G401 (cell line): ENCODE data around the gene TRABD2B. TPM values are rescaled to one million over a fixed set of nuclear protein-coding genes. Genes with fewer than 3 reads are reported as not detected.

Experiments used
- DNase-seq: peaks from one replicate; pipeline ENCODE4 v3.0.0-alpha.2; 2015; ENCODE audit warnings: low spot score
- in situ Hi-C: cut with HindIII; loops from 2 replicates; pipeline ENCODE4 v1.10.0; 2016; ENCODE audit warnings: low sequenced_read_pairs, mixed read lengths
- total RNA-seq: library from RNA; depleted of rRNA; stranded (reverse); fragments of >200 nt; shearing (Covaris generic); gene quantifications from 2 replicates; pipeline ENCODE4 v1.2.3, GENCODE V29; 2014

TRABD2B gene
- total RNA-seq, 1 experiment from 2014 or later: not detected

DNA sequence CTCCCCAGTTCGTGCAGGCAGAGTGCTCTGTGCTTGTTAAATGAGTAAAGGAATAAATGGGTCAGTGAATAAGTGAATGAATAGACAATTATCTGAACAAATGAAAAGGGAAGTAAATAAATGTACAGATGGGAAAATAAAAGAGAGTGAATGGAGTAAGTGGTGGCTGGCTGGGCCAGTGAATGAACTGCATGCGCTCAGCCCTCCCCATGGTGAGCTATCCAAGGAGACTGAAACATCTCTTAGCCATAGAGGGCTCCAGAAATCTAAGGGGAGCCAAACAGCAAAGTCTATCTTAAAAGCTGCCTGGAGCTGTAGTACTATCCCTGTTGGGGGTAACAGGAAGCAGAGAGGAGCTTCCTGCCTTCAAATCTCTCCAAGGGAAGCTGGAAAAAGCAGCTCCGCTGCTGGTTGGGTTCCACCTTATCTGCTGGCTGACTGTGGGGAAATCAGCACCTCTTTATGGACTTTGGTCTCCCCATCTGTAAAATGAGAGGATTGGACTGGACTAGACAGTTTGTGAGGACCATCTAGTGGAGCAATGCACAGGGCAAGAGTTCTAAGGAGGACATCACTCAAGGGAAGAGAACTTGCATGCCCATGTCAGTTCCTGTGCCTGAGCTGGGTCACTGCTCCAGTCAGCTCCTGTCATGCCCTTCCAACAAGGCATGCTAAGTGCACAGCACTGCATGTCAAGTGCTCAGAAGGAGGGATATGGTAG, 77.9 kb downstream of the TRABD2B start:
- DNase-seq: no peak
- in situ Hi-C loops: no loop called here

GRCh38 chr1:47918257-47918867, 78.8 kb downstream of the TRABD2B start:
- in situ Hi-C loops: no loop called here
- DNase-seq: no peak

DNA sequence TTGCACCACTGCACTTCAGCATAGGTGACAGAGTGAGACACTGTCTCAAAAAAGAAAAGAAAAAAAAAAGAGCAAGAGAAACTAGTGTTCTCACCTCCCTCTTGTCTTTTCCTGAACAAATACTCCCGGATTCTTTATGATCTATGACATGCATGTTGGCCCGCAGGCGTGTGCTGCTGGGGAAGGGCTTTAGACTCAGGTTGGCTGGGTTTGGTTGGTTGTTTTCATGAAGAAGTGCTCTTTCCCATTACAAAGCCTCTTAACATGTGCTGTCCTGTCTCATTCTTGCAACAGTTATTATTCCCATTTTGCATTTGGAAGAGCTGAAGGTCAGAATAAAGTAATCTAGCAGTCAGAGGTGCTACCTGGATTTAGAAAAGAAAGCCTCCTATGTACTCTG, 79.5 kb downstream of the TRABD2B start:
- no peak for DNase-seq
- in situ Hi-C loops: no loop called here

DNA sequence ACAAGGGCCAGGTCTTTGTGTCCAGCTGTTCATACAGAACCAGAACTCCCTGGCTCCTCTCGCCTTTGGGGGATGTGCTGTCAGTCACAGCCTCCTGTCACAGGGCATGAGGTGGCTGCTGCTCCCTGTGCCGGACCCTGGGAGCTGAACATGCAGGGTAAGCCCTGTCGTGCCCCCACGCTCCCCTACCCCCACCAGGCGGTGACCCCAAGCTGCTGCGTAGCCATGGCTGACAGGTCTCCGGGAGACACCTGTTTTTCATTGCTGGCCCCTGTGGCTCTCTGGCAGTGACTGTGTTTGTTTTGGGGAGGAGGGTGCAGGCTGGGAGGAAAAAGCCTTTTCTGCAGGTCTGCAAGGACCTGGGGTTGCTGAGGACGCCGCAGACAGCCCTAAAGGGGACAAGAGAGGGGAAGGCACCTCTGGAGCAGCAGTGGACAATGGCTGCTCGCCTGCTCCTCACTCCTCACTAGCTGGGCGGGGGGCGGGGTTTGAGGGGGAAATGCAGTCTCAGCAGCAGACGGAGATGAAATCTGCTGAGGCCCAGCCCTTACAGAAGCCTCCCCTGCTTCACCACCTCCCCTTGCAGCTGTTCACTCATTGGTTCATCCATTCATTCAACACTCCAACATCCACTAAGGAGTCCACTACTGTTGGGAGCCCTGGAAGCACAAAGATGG, 81.4 kb downstream of the TRABD2B start:
- no peak for DNase-seq

GRCh38 chr1:47914952-47915676, 82.1 kb downstream of the TRABD2B start:
- in situ Hi-C loops: no loop called here

More for the DNA sequence above, 81.4 kb downstream of the TRABD2B start:
- in situ Hi-C loops: no loop called here

GRCh38 chr1:47914218-47914938, 82.8 kb downstream of the TRABD2B start:
- in situ Hi-C loops: no loop called here
- DNase-seq: no peak

More at GRCh38 chr1:47914952-47915676, 82.1 kb downstream of the TRABD2B start:
- DNase-seq: no peak

GRCh38 chr1:47913225-47913823, 83.9 kb downstream of the TRABD2B start:
- DNase-seq: no peak
- in situ Hi-C loops: no loop called here

DNA sequence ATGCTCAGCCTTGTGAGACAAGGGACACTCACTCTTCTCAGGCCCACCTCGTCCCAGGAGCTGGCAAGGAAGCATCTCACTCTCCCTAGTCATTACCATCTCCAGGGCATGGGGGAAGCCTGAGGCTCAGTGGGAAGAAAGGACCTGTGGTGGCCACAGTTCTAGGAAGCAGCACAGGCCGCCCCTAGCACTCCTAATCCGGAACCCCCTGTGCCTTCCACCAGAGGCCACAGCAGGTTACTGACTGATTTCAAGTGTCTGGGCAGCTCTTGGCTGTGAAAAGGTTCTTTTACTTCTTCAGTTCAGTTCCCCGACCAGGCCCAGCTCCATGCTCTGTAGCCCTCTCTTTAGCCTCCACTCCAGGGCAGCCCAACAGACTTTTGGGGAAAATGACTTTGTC, 84.4 kb downstream of the TRABD2B start:
- in situ Hi-C loops: no loop called here
- DNase-seq: no peak

DNA sequence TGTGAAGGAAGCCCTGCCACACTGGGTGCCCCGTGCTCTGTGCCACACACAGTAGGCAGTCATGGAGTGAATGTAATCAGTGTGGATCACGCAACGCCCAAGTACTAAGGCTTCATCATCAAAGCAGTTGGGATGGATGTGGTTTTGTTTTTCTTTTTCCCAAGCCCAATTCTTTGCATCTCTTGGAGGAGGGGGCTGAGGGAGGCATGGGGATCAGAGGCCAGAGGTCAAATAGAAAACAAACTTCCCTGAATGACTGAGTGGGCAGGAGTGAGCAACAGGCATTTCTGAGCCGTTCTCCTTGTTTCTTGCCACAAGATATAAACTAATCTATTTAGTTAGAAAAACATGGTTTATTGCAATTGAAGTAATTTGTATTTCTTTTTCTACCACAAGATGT, 85.3 kb downstream of the TRABD2B start:
- in situ Hi-C loops: no loop called here

DNA sequence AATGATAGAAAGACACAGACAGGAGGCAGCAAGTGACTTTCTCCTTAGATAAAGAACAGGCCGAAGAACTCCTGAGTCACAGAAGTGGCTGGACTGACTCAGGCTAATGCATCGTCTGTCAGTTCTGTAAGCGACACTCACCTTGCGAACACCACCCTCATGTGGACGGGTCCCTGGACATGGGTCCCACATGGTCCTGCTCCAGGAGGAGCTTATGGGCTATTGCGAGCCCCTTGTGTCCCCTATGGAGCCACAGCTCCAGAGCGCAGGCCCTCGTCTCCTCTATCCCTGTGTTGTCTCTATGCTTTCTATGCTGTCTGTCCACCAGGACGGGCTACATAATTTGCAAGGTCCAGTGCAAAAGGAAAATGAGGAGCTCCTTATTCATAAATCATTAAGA, 85.8 kb downstream of the TRABD2B start:
- in situ Hi-C loops: no loop called here

More for the DNA sequence above, 85.3 kb downstream of the TRABD2B start:
- no peak for DNase-seq

DNA sequence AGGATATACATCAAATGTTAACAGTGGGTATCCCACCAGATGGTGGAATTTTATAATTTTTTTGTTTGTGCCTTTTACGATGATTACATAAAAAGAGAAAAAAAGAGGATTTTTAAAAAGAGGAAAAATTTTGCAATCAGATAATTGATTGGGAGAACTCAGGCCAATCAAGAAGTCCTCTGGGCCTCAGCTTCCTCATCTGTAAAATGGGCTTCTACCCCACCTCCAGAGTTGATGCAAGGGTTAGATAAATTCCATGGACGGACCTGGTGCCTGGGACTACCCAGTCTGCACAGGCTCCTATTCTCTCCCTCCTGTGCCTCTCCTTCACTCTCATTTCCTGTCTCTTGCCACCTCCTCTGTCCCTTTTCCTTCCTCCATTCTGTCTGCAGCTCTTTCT, 88.9 kb downstream of the TRABD2B start:
- DNase-seq: no peak
- in situ Hi-C loops: no loop called here

More for the DNA sequence above, 85.8 kb downstream of the TRABD2B start:
- DNase-seq: no peak

GRCh38 chr1:47907177-47907528, 90.0 kb downstream of the TRABD2B start:
- in situ Hi-C loops: no loop called here

GRCh38 chr1:47906527-47907176, 90.5 kb downstream of the TRABD2B start:
- no peak for DNase-seq
- in situ Hi-C loops: no loop called here

More at GRCh38 chr1:47907177-47907528, 90.0 kb downstream of the TRABD2B start:
- DNase-seq: no peak

- DNase-seq: no peak
- in situ Hi-C loops: no loop called here
Observed at GRCh38 chr1:47906009-47906432, 91.2 kb downstream of the TRABD2B start.

DNA sequence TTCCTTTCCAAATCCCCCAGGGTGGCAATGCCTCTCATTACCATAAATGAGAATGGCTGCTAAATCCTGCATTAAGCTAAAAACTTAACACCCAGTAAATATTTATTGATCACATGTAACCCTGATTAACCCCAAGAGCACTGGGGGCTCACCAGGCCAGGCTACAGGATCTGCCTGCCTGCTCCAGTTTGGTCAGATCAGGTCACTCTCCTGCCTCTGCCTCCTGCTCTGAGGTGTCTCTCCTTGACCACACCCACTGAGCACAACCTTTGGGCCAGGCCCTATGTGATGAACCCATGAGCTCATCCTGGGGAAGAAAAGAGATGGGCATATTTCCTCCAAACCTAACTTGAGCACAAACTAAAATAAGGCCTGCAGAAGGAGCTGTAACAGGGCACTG, 93.5 kb downstream of the TRABD2B start:
- in situ Hi-C loops: no loop called here
- DNase-seq: no peak

- DNase-seq: peak; percentile 87
- in situ Hi-C loops: no loop called here
Observed at GRCh38 chr1:47901001-47901575, 96.1 kb downstream of the TRABD2B start.

DNA sequence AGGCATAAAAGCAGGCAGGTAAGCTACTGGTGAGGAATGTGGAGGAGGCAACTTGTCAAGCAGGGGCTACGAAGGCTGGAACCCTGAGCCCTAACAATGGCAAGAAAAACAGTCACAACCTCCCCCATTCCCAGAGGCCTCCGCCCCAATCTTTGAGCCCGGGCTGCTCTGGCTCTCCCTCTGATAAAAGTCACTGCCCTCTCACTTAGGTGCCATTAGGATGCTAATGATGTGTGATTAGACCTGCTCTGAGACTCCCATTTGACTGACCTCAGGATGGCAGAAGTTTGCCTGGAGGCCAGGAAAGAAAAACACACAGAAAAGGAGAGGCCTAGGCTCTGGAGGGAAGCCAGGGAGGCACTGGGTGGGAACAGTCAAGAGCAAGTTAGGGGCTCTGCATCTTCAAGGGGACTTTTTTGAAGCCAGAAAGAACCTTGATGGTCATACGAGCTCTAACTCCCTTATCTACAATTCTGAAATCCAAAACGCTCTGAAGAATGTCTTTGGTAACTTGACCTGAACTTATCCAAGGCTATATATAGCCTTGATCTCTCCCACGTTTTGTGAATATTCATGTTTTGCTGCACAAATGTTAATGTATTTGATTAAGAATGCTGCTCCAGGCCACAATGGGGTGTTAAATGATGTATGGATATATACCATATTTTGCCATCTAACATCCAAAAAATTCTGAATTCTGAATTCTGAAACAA, 98.9 kb downstream of the TRABD2B start:
- DNase-seq: no peak
- in situ Hi-C loops: no loop called here
